Fibroblast of lung (primary cell): ENCODE measurements around the gene CSNK1G2.

Experiments
- CTCF ChIP-seq, 2 donors: IDR thresholded peaks in 1 of 2; conservative IDR thresholded peaks in 1 of 2; 1 replicate in 1 of 2; 2 replicates in 1 of 2; pipeline ENCODE4 v1.5.1; 2011 to 2012; ENCODE audit warnings: low read length in 2 of 2, control low read depth in 1 of 2, inconsistent platforms in 1 of 2, low read depth in 1 of 2, mild to moderate bottlenecking in 1 of 2
- EZH2 ChIP-seq: IDR thresholded peaks from 2 replicates; pipeline ENCODE4 v1.5.1; 2012; ENCODE audit warnings: low read length, control low read depth, mild to moderate bottlenecking; ENCODE audit errors: missing control alignments

GRCh38 chr19:1936430-1936829 is 4.5 kb upstream of the CSNK1G2 start:
- no peak for TF ChIP-seq EZH2
- no peak for TF ChIP-seq CTCF (conservative IDR thresholded peaks at IDR 0.05 in 1 of 2, IDR thresholded peaks at IDR 0.05 in 1 of 2; ENCODE audit: low read depth in 1 of 2, low read length in 2 of 2)
